Heart right ventricle (tissue), 16 donors: ENCODE results near the gene CCT7. TPM values are rescaled to one million over a fixed set of nuclear protein-coding genes. Genes with fewer than 3 reads are reported as not detected.

Experiments
- ATAC-seq, 8 donors: fragments of 200-7000 bp; cut with Tn5 transposase; one replicate each; pipeline ENCODE4 v1.9.1; 2020; ENCODE audit warnings: mild to moderate bottlenecking in 8 of 8, moderate library complexity in 8 of 8, moderate number of reproducible peaks in 1 of 8
- DNase-seq, 2 donors: peaks; one replicate each; pipeline ENCODE4 v3.0.0-alpha.2; 2020
- H3K27ac ChIP-seq, 10 donors: fragments of 200-600 bp; sonication (generic) in 2 of 10; one replicate each; pipeline versions ENCODE4 v1.5.0 to v1.8.0; 2020 to 2022; ENCODE audit warnings: mild to moderate bottlenecking in 3 of 10
- H3K27me3 ChIP-seq, 7 donors: fragments of 200-600 bp; one replicate each; pipeline ENCODE4 v1.8.0; 2021 to 2022; ENCODE audit warnings: mild to moderate bottlenecking in 2 of 7
- H3K36me3 ChIP-seq, 9 donors: fragments of 200-600 bp; sonication (generic) in 1 of 9; one replicate each; pipeline versions ENCODE4 v1.5.0 to v1.8.0; 2020 to 2022; ENCODE audit warnings: mild to moderate bottlenecking in 2 of 9
- H3K4me1 ChIP-seq, 9 donors: fragments of 200-600 bp; sonication (generic) in 1 of 9; one replicate each; pipeline versions ENCODE4 v1.5.0 to v1.8.0; 2020 to 2022; ENCODE audit warnings: mild to moderate bottlenecking in 4 of 9
- H3K4me3 ChIP-seq, 10 donors: fragments of 200-600 bp; sonication (generic) in 2 of 10; one replicate each; pipeline versions ENCODE4 v1.5.0 to v1.8.0; 2020 to 2022; ENCODE audit warnings: mild to moderate bottlenecking in 7 of 10, moderate library complexity in 2 of 10
- H3K9me3 ChIP-seq, 11 donors: fragments of 200-600 bp in 10 of 11; sonication (generic) in 2 of 11; one replicate each; pipeline versions ENCODE4 v1.5.0 to v1.8.0; 2013 to 2022; ENCODE audit warnings: mild to moderate bottlenecking in 2 of 11, control low read depth in 1 of 11, moderate library complexity in 1 of 11
- WGBS, 2 donors: extraction: QIAGEN DNeasy Blood & Tissue Kit; methylation state at CpG; one replicate each; pipeline ENCODE4 v1.1.7; 2013; ENCODE audit warnings: inconsistent platforms in 1 of 2; 5-methylcytosine and 5-hydroxymethylcytosine counted together
- intact Hi-C, 10 donors: fragments of 100-400 bp; cut with DNase I; formaldehyde crosslinking; loops; one replicate each; pipeline versions ENCODE4 v1.11.1 to v1.14.2; 2022
- polyA plus RNA-seq, 2 donors: library from polyadenylated mRNA; stranded (reverse); fragments of 200-250 nt; gene quantifications; one replicate each; pipeline ENCODE4 v1.2.3, GENCODE V29; 2013
- total RNA-seq, 10 donors: library from RNA; stranded (reverse); fragmentation: NEBNext Ultra II Directional in 3 of 10; extraction: Animal tissue kit (Norgen Biotek cat#: 25700) in 3 of 10; gene quantifications; one replicate each; pipeline versions ENCODE4 v1.2.1 to v1.2.4, GENCODE V29; 2021 to 2023
- TF ChIP-seq, protein P1 (sequence below), 9 donors: fragments of 200-600 bp; sonication (generic) in 2 of 9; IDR thresholded peaks; one replicate each; pipeline versions ENCODE4 v1.5.0 to v1.8.0; 2021 to 2022; ENCODE audit warnings: antibody characterized with exemption in 9 of 9, mild to moderate bottlenecking in 5 of 9, moderate library complexity in 1 of 9
- donor health status: Arrhythmogenic right ventricular cardiomyopathy.
- donor health status: ischemic (EF 13 %, LVEDD 7.1; RV severe dilation, severe dysfunction).
- donor health status: healthy with polysubstance abuse.
- donor health status: DM: no; HTN: yes; CAD: no.
- donor health status: DM: no; HTN: no; CAD: no.
- donor health status: ischemic (EF 25% LVEDD 6.9; RV normal size, moderate dysfunction).
- donor health status: ischemic (EF 25% LVEDD 5.7; RV mildly dilated, moderate dysfunction).
- donor health status: healthy.
- donor health status: DM: yes; HTN: yes; CAD: no.
- donor health status: Ischemic cardiomyopathy.
- donor health status: ischemic (EF 35%, LVEDD 5.7; RV mildly dilated, moderate dysfunction).
- donor health status: nonischemic (EF 11% LVEDD 7.7; RV severe dilation, severe dysfunction).
- donor health status: DM: yes; HTN: yes; CAD: no.
- donor health status: PGD.
- donor health status: ischemic (EF 29% LVEDD 5.4; RV normal size, mild dysfunction).
- donor health status: nonischemic (EF 23%, LVEDD 6.1; RV moderate dilation, normal function).

Gene CCT7
- total and polyA plus RNA-seq, 12 donors: 162 to 332 (median 180) TPM

DNA sequence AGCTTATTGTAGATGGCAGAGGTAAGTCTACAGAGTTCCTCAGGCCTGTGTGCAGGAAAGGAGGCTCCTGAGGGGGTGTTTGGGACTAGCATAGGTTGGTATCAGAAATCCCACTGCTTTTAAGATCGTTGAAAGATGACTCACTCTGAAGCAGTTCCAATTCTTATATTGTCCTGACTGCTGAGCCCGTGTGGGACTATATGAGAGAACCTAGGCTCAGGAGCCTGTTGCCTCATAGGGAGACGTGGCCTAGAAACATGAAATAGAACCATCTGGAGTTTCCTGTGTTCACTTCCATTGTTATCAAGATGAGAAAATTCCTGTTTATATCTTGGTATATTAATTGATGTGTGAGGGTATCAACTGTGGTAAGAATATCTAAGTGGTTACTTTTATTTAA, 5.7 kb downstream of the CCT7 start:
- Histone ChIP-seq H3K27ac (no peak overlapping the region), H3K4me1 (peaks cover 0 to 69% (median 55%) of the 10 kb centered on the region in 9 donors), H3K36me3 (peaks cover 0 to 73% (median 23%) of the 10 kb centered on the region in 9 donors), H3K9me3 (no peaks in the 10 kb centered on the region), H3K27me3 (no peaks in the 10 kb centered on the region), H3K4me3 (no peak overlapping the region)
- DNase-seq (no peak), ATAC-seq (peak in 1 of 8 donors; percentile 25)
- TF ChIP-seq, protein P1, sequence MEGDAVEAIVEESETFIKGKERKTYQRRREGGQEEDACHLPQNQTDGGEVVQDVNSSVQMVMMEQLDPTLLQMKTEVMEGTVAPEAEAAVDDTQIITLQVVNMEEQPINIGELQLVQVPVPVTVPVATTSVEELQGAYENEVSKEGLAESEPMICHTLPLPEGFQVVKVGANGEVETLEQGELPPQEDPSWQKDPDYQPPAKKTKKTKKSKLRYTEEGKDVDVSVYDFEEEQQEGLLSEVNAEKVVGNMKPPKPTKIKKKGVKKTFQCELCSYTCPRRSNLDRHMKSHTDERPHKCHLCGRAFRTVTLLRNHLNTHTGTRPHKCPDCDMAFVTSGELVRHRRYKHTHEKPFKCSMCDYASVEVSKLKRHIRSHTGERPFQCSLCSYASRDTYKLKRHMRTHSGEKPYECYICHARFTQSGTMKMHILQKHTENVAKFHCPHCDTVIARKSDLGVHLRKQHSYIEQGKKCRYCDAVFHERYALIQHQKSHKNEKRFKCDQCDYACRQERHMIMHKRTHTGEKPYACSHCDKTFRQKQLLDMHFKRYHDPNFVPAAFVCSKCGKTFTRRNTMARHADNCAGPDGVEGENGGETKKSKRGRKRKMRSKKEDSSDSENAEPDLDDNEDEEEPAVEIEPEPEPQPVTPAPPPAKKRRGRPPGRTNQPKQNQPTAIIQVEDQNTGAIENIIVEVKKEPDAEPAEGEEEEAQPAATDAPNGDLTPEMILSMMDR (IDR thresholded peaks at IDR 0.05): no peak
- WGBS, 2 donors: 37 to 53% methylated on average over 3 of the region's 3 CpGs
- intact Hi-C loops: loop anchor here in 2 of 10 donors (1.0 to 10.0 kb wide), 2 partner anchors 47 to 1135 kb away; no protein-coding TSS in a partner anchor

DNA sequence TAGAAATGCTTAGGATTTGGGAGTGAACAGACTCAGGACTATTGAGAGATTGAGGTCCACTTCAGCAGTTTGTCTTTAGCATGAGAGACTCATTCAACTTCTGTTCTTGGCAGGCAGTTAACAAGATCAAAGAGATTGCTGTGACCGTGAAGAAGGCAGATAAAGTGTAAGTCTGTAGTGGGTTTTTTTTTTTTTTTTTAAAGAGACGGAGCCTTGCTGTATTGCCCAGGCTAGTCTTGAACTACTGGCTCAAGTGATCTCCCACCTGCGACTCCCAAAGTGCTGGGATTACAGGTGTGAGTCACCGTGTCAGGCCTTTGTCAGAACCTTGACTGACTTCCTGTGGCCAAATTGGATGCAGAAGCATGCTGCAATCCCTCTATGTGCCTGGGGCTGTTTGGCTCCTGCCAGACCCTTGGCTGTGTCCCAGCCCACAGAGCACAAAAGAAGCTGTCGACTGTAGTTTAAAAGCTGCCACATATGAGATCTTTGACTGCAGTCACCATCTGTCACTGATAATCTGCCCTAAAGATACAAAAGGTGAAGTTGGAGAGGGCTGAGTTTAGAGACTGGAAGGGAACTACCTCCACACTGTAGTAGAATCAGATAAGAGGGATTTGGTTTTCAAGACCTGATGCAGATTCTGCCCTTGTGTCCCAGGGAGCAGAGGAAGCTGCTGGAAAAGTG, 9.9 kb downstream of the CCT7 start:
- peaks cover 0 to 100% (median 64%) of the 10 kb centered on the region in 9 donors for H3K36me3 ChIP-seq
- H3K4me3 ChIP-seq: no peak overlapping the region
- ATAC-seq: peak in 6 of 8 donors; percentile 22 to 83 (median 80)
- TF ChIP-seq, protein P1 (IDR thresholded peaks at IDR 0.05): no peak
- intact Hi-C loops: no loop called here
- H3K4me1 ChIP-seq: peaks cover 0 to 26% (median 17%) of the 10 kb centered on the region in 9 donors
- H3K27me3 ChIP-seq: no peaks in the 10 kb centered on the region
- no peak overlapping the region for H3K27ac ChIP-seq
- WGBS, 2 donors: 30 to 40% methylated on average over 5 of the region's 5 CpGs
- no peaks in the 10 kb centered on the region for H3K9me3 ChIP-seq
- peak in 1 of 2 donors; percentile 29 for DNase-seq

DNA sequence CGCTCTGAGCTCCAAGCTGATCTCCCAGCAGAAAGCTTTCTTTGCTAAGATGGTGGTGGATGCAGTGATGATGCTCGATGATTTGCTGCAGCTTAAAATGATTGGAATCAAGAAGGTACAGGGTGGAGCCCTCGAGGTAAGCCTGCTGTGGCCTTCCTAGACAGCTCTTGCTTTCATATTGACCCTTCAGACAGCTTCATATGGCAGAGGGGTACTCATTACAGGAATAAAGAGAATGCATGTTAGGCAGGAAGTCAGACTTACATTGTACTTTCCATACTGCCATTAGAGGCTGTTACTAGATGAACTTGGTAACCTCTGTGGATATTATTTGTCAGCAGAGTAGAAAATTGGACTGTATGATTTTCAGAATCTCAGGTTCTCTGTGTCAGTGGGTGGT, 10.5 kb downstream of the CCT7 start:
- ATAC-seq: peak in 1 of 8 donors; percentile 19

DNA sequence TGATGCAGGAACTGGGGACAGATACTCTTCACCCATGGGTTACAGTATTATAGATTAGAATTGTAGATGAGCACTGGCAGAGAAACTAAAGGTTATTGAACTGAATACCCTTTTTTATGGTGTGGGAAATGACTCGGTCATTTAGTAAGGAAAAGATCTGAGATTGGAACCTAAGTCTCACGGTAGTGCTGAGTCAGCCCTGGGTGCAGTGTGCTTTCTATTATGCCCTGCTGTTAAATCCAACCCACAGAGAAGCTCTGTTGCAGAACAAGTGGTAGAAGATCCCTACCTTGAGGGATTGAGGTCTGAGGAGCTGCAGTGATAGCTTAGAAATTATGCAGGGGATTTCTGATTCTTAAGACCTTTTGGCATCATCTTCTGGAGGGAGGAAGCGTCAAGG, 12.7 kb downstream of the CCT7 start:
- intact Hi-C loops: no loop called here
- H3K9me3 ChIP-seq: no peaks in the 10 kb centered on the region
- no peak for ATAC-seq
- no peak overlapping the region for H3K27ac ChIP-seq
- TF ChIP-seq, protein P1 (IDR thresholded peaks at IDR 0.05): no peak
- peaks cover 0 to 100% (median 79%) of the 10 kb centered on the region in 9 donors for H3K36me3 ChIP-seq
- H3K4me3 ChIP-seq: no peak overlapping the region
- 84 to 85% methylated on average over 3 of the region's 3 CpGs for WGBS, 2 donors
- DNase-seq: no peak
- no peaks in the 10 kb centered on the region for H3K27me3 ChIP-seq
- H3K4me1 ChIP-seq: peaks cover 0 to 15% (median 8%) of the 10 kb centered on the region in 9 donors

More for the DNA sequence above, 10.5 kb downstream of the CCT7 start:
- Histone ChIP-seq H3K27ac (no peak overlapping the region), H3K36me3 (peaks cover 0 to 100% (median 70%) of the 10 kb centered on the region in 9 donors), H3K4me1 (peaks cover 0 to 21% (median 12%) of the 10 kb centered on the region in 9 donors), H3K9me3 (no peaks in the 10 kb centered on the region), H3K27me3 (no peaks in the 10 kb centered on the region), H3K4me3 (no peak overlapping the region)
- 90 to 91% methylated on average over 3 of the region's 3 CpGs for WGBS, 2 donors
- intact Hi-C loops: no loop called here
- TF ChIP-seq, protein P1 (IDR thresholded peaks at IDR 0.05): no peak
- no peak for DNase-seq
